MCF 10A (cell line): Measurements from ENCODE around the gene SETD1B. TPM values are rescaled to one million over a fixed set of nuclear protein-coding genes. Genes with fewer than 3 reads are reported as not detected.
A peak's percentile ranks its signal among the peaks of the same experiment; 100 is the strongest.
"Not testable (repeated sequence)": the region's sequence is repeated elsewhere in the genome, so short reads cannot be mapped to it uniquely, and the experiment has no call there.

Source experiments
- Bru-seq: library from RNA; stranded (reverse); fragments of 400-500 nt; gene quantifications from one replicate; lab custom pipeline; 2021; lab: Mats Ljungman, UMichigan
- BruChase-seq, 2 experiments: library from RNA; stranded (reverse); fragments of 400-500 nt; gene quantifications; one replicate each; lab custom pipeline; 2021; lab: Mats Ljungman, UMichigan
- BruUV-seq: library from RNA; stranded (reverse); fragments of 400-500 nt; replicated peaks from 2 replicates; lab custom pipeline; 2021; lab: Mats Ljungman, UMichigan
- CTCF ChIA-PET: fragments of 300-600 bp; sonication (Branson Sonifier 250); formaldehyde crosslinking; extraction: SDS; loops from one replicate; lab custom pipeline; 2021; ENCODE audit warnings: antibody characterized with exemption, inconsistent platforms; lab: Yijun Ruan, JAX
- POLR2A ChIA-PET: fragments of 300-600, 350-650 bp; sonication (Branson Sonifier 250); formaldehyde crosslinking; extraction: SDS; loops from one replicate; lab custom pipeline; 2020; ENCODE audit warnings: antibody characterized with exemption, inconsistent platforms; lab: Yijun Ruan, JAX
- DNase-seq: peaks from one replicate; pipeline ENCODE4 v3.0.0-alpha.2; 2018; ENCODE audit not compliant: unreplicated experiment
- H3K27ac Mint-ChIP-seq: one replicate; pipeline ENCODE4 v1.8.0; 2022; ENCODE audit warnings: mild to moderate bottlenecking, low read depth, mixed read lengths; ENCODE audit not compliant: unreplicated experiment
- H3K27me3 Mint-ChIP-seq: one replicate; pipeline ENCODE4 v1.8.0; 2022; ENCODE audit warnings: mixed read lengths; ENCODE audit not compliant: insufficient read depth, unreplicated experiment
- H3K36me3 Mint-ChIP-seq: one replicate; pipeline ENCODE4 v1.8.0; 2022; ENCODE audit warnings: mild to moderate bottlenecking, moderate library complexity, mixed read lengths; ENCODE audit not compliant: insufficient read depth, unreplicated experiment
- H3K4me1 Mint-ChIP-seq: one replicate; pipeline ENCODE4 v1.8.0; 2022; ENCODE audit warnings: mixed read lengths; ENCODE audit not compliant: insufficient read depth, unreplicated experiment
- H3K4me3 Mint-ChIP-seq: one replicate; pipeline ENCODE4 v1.8.0; 2022; ENCODE audit warnings: mild to moderate bottlenecking, moderate library complexity, mixed read lengths; ENCODE audit not compliant: unreplicated experiment
- H3K9me3 Mint-ChIP-seq: one replicate; pipeline ENCODE4 v1.8.0; 2022; ENCODE audit warnings: mixed read lengths; ENCODE audit not compliant: unreplicated experiment
- intact Hi-C: fragments of 100-400 bp; cut with micrococcal nuclease; formaldehyde crosslinking; loops from 2 replicates; pipeline ENCODE4 v1.14.1; 2022
- long read RNA-seq: library from polyadenylated mRNA; stranded (forward); transcript quantifications from one replicate; pipeline ENCODE4 v2.0.0, GENCODE V29; 2022
- total RNA-seq: library from RNA; stranded (reverse); gene quantifications from 2 replicates; pipeline ENCODE4 v1.2.3, GENCODE V29; 2022
- TF ChIP-seq, protein P1 (sequence below): fragments of 200-600 bp; IDR thresholded peaks from one replicate; pipeline ENCODE4 v1.8.0; 2022; ENCODE audit warnings: antibody characterized with exemption, mild to moderate bottlenecking; ENCODE audit not compliant: unreplicated experiment

Gene SETD1B
- total RNA-seq (19.7 and 19.9 TPM in 2 replicates), Bru-seq, nascent RNA (percentile 62 among the genes with signal in this experiment), BruChase-seq, experiment 1, labeled RNA remaining after a 6-hour chase (percentile 67 among the genes with signal in this experiment), BruChase-seq, experiment 2, labeled RNA remaining after a 2-hour chase (percentile 76 among the genes with signal in this experiment)
- long read RNA-seq, partial matches to known transcripts = 7 of 14 reads
- long read RNA-seq, other reads (novel, unspliced or antisense) = 7 of 14 reads

- no TSS peak for BruUV-seq
- DNase-seq = peak; percentile 54
- ChIA-PET CTCF (interaction anchor here (1.1 to 16.6 kb wide), 2 partner anchors 8 to 32 kb away, joined by 4 to 390 read pairs; partner anchors contain the start of gene RHOF), POLR2A (interaction anchor here (0.7 to 13.9 kb wide), 9 partner anchors 4 to 220 kb away, joined by 3 to 344 read pairs (median 24); partner anchors contain the start of genes PSMD9, RHOF and SETD1B)
- H3K27me3 Mint-ChIP-seq = no peaks in the 10 kb centered on the region
- peaks cover 4% of the 10 kb centered on the region for H3K4me1 Mint-ChIP-seq
- H3K36me3 Mint-ChIP-seq = peaks cover 40% of the 10 kb centered on the region
- TF ChIP-seq, protein P1, sequence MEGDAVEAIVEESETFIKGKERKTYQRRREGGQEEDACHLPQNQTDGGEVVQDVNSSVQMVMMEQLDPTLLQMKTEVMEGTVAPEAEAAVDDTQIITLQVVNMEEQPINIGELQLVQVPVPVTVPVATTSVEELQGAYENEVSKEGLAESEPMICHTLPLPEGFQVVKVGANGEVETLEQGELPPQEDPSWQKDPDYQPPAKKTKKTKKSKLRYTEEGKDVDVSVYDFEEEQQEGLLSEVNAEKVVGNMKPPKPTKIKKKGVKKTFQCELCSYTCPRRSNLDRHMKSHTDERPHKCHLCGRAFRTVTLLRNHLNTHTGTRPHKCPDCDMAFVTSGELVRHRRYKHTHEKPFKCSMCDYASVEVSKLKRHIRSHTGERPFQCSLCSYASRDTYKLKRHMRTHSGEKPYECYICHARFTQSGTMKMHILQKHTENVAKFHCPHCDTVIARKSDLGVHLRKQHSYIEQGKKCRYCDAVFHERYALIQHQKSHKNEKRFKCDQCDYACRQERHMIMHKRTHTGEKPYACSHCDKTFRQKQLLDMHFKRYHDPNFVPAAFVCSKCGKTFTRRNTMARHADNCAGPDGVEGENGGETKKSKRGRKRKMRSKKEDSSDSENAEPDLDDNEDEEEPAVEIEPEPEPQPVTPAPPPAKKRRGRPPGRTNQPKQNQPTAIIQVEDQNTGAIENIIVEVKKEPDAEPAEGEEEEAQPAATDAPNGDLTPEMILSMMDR = no peak
- no peaks in the 10 kb centered on the region for H3K9me3 Mint-ChIP-seq
- peak within 1 kb of the TSS; percentile 87 for H3K4me3 Mint-ChIP-seq
- intact Hi-C loops = no loop called here
- peak within 1 kb of the TSS; percentile 99 for H3K27ac Mint-ChIP-seq
Measured at GRCh38 chr12:121803861-121804416, at the start of gene SETD1B. Gene SETD1B, plus strand, starts transcription at chr12:121804009. Its CDS starts 729 bp downstream, at chr12:121804738.

DNA sequence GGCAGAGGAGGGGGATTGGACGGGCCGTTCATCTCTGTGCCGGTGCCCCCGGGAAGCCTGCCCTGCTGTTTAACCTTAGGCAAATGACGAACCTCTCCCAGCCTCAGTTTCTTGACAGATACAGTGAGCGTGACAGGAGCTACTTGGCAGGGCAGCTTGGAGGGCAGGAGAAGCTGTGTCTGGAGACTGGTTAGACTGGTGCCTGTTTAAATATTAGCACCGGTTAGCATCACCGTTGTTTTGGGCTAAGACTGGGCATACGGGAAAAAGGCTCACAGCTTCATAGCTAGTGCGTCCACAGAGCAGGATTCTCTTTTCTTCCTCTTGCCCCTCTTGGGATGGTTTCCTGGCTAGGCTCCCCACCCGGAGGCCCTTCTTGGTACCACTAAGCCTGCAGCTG lies 49.0 kb upstream of the SETD1B start:
- no peaks in the 10 kb centered on the region for H3K27me3 Mint-ChIP-seq
- H3K9me3 Mint-ChIP-seq = no peaks in the 10 kb centered on the region
- no peak overlapping the region for H3K4me3 Mint-ChIP-seq
- ChIA-PET POLR2A (interaction anchor here (0.7 kb wide), 1 partner anchor 68 kb away, joined by 3 read pairs; no protein-coding TSS in a partner anchor), CTCF (interaction anchor here (0.8 kb wide), 1 partner anchor 22 kb away, joined by 3 read pairs; no protein-coding TSS in a partner anchor)
- TF ChIP-seq, protein P1 = no peak
- H3K4me1 Mint-ChIP-seq = no peaks in the 10 kb centered on the region
- peaks cover 14% of the 10 kb centered on the region for H3K36me3 Mint-ChIP-seq
- no peak overlapping the region for H3K27ac Mint-ChIP-seq
- DNase-seq = no peak
- intact Hi-C loops = no loop called here
- BruUV-seq = no TSS peak

- ChIA-PET CTCF (interaction anchor here (0.8 kb wide), 2 partner anchors 22 to 54 kb away, joined by 3 to 6 read pairs; no protein-coding TSS in a partner anchor), POLR2A (no interaction called here)
- Mint-ChIP-seq H3K4me1 (no peaks in the 10 kb centered on the region), H3K27me3 (no peaks in the 10 kb centered on the region), H3K27ac (no peak overlapping the region), H3K9me3 (no peaks in the 10 kb centered on the region), H3K4me3 (no peak overlapping the region), H3K36me3 (peaks cover 8% of the 10 kb centered on the region)
- intact Hi-C loops = no loop called here
- no TSS peak for BruUV-seq
- DNase-seq = no peak
- TF ChIP-seq, protein P1 = no peak
Measured at GRCh38 chr12:121755591-121755990, 48.2 kb upstream of the SETD1B start.

DNA sequence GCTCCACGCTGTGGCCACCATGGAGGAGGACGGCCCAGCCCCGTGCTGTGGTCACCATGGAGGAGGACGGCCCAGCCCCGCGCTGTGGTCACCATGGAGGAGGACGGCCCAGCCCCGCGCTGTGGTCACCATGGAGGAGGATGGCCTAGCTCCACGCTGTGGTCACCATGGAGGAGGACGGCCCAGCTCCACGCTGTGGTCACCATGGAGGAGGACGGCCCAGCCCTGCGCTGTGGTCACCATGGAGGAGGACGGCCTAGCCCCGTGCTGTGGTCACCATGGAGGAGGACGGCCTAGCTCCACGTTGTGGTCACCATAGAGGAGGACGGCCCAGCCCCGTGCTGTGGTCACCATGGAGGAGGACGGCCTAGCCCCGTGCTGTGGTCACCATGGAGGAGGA lies 45.3 kb upstream of the SETD1B start:
- POLR2A ChIA-PET, H3K4me1 Mint-ChIP-seq, intact Hi-C loops, BruUV-seq, H3K9me3 Mint-ChIP-seq, DNase-seq, H3K36me3 Mint-ChIP-seq, H3K27ac Mint-ChIP-seq, H3K4me3 Mint-ChIP-seq, CTCF ChIA-PET, H3K27me3 Mint-ChIP-seq: not testable (repeated sequence)
